GM12874 (cell line): ENCODE results near the gene FAM209A.
"Not testable (repeated sequence)": the region's sequence is repeated elsewhere in the genome, so short reads cannot be mapped to it uniquely, and the experiment has no call there.

Experiments used
- TF ChIP-seq, protein P1 (sequence below): IDR thresholded peaks from 2 replicates; pipeline ENCODE4 v1.5.1; 2011; ENCODE audit warnings: low read depth, mild to moderate bottlenecking, control low read depth, low read length, moderate library complexity; ENCODE audit not compliant: insufficient read depth

The FAM209A gene

DNA sequence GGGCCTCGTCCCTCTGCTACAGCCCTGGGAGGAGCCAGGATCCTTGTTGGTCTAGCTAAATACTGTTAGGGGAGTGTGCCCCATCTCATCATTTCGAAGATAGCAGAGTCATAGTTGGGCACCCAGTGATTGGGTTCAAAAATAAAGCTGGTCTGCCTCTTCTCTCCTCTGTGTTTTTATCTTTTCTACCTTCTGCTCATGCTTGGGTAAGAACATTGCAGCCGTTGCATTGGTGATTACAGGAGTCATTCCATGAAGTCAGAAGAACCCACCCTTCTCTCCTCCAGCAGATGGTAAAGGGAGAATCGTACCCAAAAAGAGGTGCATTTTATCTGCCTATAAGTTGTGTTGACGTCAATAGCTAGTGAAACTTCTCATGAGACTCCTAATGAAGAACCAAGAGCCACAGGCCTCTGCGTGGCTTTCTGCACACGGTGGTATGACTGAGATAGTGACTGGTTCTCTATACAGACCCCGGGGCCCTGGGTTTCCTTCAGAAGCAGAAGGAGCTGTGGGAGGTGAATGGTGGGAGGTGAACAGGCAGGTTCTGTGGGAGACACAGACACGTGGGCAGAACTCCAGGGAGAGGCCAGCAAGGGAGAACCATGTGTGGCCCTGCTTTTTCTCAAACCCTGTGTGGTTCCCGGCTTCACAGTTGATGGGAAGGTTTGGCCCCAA is 5.7 kb upstream of the FAM209A start:
- TF ChIP-seq, protein P1, sequence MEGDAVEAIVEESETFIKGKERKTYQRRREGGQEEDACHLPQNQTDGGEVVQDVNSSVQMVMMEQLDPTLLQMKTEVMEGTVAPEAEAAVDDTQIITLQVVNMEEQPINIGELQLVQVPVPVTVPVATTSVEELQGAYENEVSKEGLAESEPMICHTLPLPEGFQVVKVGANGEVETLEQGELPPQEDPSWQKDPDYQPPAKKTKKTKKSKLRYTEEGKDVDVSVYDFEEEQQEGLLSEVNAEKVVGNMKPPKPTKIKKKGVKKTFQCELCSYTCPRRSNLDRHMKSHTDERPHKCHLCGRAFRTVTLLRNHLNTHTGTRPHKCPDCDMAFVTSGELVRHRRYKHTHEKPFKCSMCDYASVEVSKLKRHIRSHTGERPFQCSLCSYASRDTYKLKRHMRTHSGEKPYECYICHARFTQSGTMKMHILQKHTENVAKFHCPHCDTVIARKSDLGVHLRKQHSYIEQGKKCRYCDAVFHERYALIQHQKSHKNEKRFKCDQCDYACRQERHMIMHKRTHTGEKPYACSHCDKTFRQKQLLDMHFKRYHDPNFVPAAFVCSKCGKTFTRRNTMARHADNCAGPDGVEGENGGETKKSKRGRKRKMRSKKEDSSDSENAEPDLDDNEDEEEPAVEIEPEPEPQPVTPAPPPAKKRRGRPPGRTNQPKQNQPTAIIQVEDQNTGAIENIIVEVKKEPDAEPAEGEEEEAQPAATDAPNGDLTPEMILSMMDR = no peak

DNA sequence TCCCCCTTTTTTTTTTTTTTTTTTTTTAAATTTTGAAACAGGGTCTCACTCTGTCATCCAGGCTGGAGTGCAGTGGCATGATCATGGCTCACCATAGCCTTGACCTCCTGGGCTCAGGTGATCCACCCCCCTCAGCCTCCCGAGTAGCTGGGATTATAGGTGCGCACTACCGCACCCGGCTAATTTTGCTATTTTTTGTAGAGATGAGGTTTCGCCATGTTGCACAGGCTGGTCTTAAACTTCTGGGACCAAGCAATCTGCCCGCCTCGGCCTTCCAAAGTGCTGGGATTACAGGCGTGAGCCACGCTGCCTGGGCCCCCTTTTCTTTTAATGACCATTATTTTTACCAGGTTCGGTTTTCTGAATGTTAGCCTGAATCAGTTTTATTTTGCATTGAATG is 5.0 kb upstream of the FAM209A start:
- TF ChIP-seq, protein P1 = no peak

DNA sequence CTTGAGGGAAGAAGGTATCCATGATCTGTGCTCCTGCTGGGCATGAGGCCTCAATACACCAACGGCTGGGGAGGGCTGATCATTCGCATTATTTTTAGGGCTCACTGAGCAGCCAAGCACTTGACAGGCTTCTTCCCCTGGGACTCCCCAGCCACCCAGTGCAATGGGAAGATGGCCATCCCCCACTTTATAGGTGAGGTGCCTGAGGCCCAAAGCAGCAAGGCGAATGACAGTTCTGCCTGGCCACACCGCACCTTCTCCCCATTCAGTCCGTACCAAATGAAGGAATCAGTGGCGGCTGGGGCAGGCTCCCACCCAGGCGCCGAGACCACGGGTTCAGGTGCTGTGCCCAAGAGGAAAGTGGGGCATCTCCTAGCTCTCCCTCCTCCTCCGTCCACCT is 4.4 kb upstream of the FAM209A start:
- TF ChIP-seq, protein P1 = no peak

DNA sequence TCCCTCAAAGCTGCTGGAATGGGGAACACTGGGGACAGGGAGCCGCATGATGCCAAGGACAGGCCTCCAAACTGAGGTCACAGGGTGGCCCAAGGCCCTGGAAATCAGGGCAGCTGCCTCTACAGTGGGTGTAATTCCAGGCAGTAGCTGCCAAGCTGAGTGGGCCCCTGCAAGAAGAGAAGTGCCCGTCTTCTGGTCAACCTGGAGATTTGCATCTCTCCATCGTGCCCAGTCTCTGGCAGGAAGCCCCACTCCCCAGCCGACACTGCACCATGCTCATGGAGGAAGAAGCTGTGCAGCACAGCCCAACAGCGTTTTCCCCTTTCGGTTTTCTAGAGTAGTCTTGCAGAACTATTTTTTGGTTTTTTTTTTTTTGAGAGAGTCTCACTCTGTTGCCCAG is 2.2 kb upstream of the FAM209A start:
- TF ChIP-seq, protein P1 = no peak

DNA sequence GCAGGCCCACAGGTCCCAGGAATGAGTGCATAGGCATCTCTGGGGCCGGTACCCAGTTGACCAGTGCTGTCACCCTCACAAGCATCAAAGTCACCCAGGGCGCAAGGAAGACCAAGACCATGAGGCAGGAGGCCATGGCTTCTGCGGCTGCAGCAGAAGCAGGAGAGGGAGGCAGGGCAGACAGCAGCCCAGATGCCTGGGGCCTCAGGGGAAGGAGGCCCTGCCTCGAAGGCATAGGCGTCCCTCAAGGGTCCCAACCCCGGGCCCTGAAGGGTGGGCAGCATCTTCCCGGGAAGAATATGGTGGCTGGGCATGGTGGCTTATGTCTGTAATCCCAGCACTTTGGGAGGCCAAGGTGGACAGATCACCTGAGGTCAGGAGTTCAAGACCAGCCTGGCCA is 3.0 kb downstream of the FAM209A start:
- TF ChIP-seq, protein P1 = no peak

DNA sequence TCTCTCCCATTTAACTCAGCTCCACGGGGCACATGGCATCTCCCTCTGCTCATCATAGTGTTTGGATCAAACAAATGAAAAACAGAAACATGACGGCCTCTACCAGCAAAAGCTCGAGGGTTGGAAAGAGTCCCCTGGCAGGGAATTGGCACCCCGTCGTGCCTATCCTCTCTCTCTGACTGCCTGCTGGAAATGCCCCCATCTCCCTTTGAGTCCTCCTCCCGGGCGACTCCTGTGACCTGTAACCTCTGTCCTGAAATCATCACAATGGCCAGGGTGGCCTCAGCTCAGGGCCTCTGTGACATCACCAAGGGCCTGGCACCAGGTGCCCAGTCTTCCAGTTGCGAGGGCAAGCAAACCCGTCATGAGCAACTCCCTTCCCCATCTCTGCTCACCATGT is 8.4 kb downstream of the FAM209A start, which contains the start of gene FAM209B:
Gene FAM209B (plus strand): TSS at position 301 of the 400 bp plus-strand sequence. CDS start 96 bp downstream, at position 397.
- TF ChIP-seq, protein P1 = not testable (repeated sequence)

DNA sequence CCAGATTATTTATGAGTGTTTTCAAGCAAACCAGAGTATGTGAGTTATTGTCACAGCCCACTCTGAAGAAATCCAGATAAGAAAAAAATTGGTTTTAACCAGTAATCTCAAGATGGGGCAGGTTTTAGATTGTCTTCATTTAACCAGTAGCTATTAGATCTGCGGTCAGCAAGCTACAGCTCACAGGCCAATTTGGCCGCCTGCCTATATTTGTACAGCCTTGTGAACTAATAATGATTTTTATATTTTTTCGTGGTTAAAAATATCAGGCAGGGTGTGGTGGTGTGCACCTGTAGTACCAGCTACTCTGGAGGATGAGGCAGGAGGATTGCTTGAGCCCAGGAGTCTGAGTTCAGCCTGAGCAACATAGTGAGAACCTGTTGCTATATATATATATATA is 13.5 kb downstream of the FAM209A start:
- TF ChIP-seq, protein P1 = no peak
